MCF 10A (cell line): ENCODE data around the gene YIPF4. TPM values are rescaled to one million over a fixed set of nuclear protein-coding genes. Genes with fewer than 3 reads are reported as not detected.

Experiments used
- BruUV-seq: library from RNA; stranded (reverse); fragments of 400-500 nt; replicated peaks from 2 replicates; lab custom pipeline; 2021; lab: Mats Ljungman, UMichigan
- CTCF ChIA-PET: fragments of 300-600 bp; sonication (Branson Sonifier 250); formaldehyde crosslinking; extraction: SDS; loops from one replicate; lab custom pipeline; 2021; ENCODE audit warnings: antibody characterized with exemption, inconsistent platforms; lab: Yijun Ruan, JAX
- POLR2A ChIA-PET: fragments of 300-600, 350-650 bp; sonication (Branson Sonifier 250); formaldehyde crosslinking; extraction: SDS; loops from one replicate; lab custom pipeline; 2020; ENCODE audit warnings: antibody characterized with exemption, inconsistent platforms; lab: Yijun Ruan, JAX
- DNase-seq: peaks from one replicate; pipeline ENCODE4 v3.0.0-alpha.2; 2018; ENCODE audit not compliant: unreplicated experiment
- H3K27ac Mint-ChIP-seq: one replicate; pipeline ENCODE4 v1.8.0; 2022; ENCODE audit warnings: mild to moderate bottlenecking, low read depth, mixed read lengths; ENCODE audit not compliant: unreplicated experiment
- H3K27me3 Mint-ChIP-seq: one replicate; pipeline ENCODE4 v1.8.0; 2022; ENCODE audit warnings: mixed read lengths; ENCODE audit not compliant: insufficient read depth, unreplicated experiment
- H3K36me3 Mint-ChIP-seq: one replicate; pipeline ENCODE4 v1.8.0; 2022; ENCODE audit warnings: mild to moderate bottlenecking, moderate library complexity, mixed read lengths; ENCODE audit not compliant: insufficient read depth, unreplicated experiment
- H3K4me1 Mint-ChIP-seq: one replicate; pipeline ENCODE4 v1.8.0; 2022; ENCODE audit warnings: mixed read lengths; ENCODE audit not compliant: insufficient read depth, unreplicated experiment
- H3K4me3 Mint-ChIP-seq: one replicate; pipeline ENCODE4 v1.8.0; 2022; ENCODE audit warnings: mild to moderate bottlenecking, moderate library complexity, mixed read lengths; ENCODE audit not compliant: unreplicated experiment
- H3K9me3 Mint-ChIP-seq: one replicate; pipeline ENCODE4 v1.8.0; 2022; ENCODE audit warnings: mixed read lengths; ENCODE audit not compliant: unreplicated experiment
- CTCF ChIP-seq: fragments of 200-600 bp; IDR thresholded peaks from one replicate; pipeline ENCODE4 v1.8.0; 2022; ENCODE audit warnings: antibody characterized with exemption, mild to moderate bottlenecking; ENCODE audit not compliant: unreplicated experiment
- intact Hi-C: fragments of 100-400 bp; cut with micrococcal nuclease; formaldehyde crosslinking; loops from 2 replicates; pipeline ENCODE4 v1.14.1; 2022
- total RNA-seq: library from RNA; stranded (reverse); gene quantifications from 2 replicates; pipeline ENCODE4 v1.2.3, GENCODE V29; 2022

Gene YIPF4
- total RNA-seq, 1 experiment from 2014 or later: 67.6 TPM

GRCh38 chr2:32278478-32278853 is 762 bp downstream of the YIPF4 start:
- TSS peak; percentile 40 for BruUV-seq
- Mint-ChIP-seq H3K27me3 (no peaks in the 10 kb centered on the region), H3K27ac (peak overlapping the region; percentile 99), H3K4me3 (peak overlapping the region; percentile 89), H3K9me3 (peaks cover 7% of the 10 kb centered on the region), H3K4me1 (peaks cover 6% of the 10 kb centered on the region), H3K36me3 (peaks cover 39% of the 10 kb centered on the region)
- no peak for TF ChIP-seq CTCF
- CTCF ChIA-PET: no interaction called here
- peak; percentile 1 for DNase-seq
- POLR2A ChIA-PET: interaction anchor here (0.6 to 2.3 kb wide), 9 partner anchors 9 to 112 kb away, joined by 3 to 23 read pairs (median 7); partner anchors contain the start of gene SLC30A6
- intact Hi-C loops: no loop called here

DNA sequence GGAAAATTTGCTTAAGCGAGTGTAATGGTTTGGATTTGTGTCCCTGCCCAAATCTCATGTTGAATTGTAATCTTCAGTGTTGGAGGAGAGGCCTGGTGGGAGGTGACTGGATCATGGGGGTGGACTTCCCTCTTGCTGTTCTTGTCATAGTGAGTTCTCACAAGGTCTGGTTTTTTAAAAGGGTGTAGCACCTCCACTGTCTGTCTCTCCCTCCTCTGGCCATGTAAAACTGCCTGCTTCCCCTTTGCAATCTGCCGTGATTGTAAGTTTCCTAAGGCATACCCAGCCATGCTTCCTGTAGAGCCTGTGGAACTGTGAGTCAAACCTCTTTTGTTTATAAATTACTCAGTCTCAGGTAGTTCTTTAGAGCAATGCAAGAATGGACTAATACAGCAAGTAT is 6.6 kb downstream of the YIPF4 start:
- H3K36me3 Mint-ChIP-seq: peaks cover 60% of the 10 kb centered on the region
- intact Hi-C loops: no loop called here
- H3K4me1 Mint-ChIP-seq: peaks cover 30% of the 10 kb centered on the region
- peak overlapping the region; percentile 36 for H3K4me3 Mint-ChIP-seq
- peaks cover 7% of the 10 kb centered on the region for H3K9me3 Mint-ChIP-seq
- ChIA-PET CTCF (no interaction called here), POLR2A (no interaction called here)
- H3K27me3 Mint-ChIP-seq: no peaks in the 10 kb centered on the region
- BruUV-seq: no TSS peak
- no peak for TF ChIP-seq CTCF
- H3K27ac Mint-ChIP-seq: peak overlapping the region; percentile 44
- DNase-seq: peak; percentile 36

DNA sequence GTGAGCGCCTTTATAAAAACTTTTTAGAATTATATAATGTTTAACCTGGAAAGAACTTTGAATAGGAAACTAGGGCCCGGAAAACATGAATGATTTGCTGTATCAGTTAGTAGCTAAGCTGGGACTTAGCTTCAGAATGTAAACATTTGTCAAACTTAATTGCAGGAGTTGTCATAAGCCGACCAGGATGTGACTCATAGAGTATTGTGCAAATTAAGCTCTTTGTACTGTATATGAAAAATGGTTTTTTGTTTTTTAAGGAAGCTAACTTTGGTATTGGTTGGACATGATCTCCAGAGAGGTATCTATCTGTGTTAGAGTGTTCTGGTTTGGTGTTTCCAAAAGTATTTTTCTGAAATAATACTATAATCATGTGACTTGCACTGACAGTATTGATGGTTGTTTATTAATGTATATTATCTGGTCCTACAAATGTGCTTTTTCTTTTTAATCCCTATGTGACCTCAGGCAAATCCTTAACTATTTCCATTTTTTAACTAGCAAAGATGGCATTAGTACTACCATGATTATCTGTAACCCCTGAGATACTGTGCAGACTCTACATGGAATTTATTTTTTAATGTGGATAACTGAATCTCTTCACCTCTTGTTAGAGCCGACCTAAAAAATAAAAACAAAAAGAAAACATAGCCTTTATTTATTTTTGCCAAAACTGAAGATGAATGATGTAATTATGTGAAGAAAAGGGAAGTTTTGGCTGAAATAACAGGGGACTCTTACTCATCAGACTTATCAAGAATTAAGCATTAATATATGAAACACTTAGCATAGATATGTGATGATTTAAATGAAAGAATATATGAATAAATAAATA is 11.7 kb downstream of the YIPF4 start:
- ChIA-PET CTCF (no interaction called here), POLR2A (interaction anchor here (0.9 to 2.8 kb wide), 3 partner anchors 10 to 25 kb away, joined by 3 to 23 read pairs (median 5); no protein-coding TSS in a partner anchor)
- H3K4me1 Mint-ChIP-seq: peaks cover 20% of the 10 kb centered on the region
- DNase-seq: peak; percentile 85
- intact Hi-C loops: no loop called here
- H3K36me3 Mint-ChIP-seq: peaks cover 43% of the 10 kb centered on the region
- no peaks in the 10 kb centered on the region for H3K27me3 Mint-ChIP-seq
- no peaks in the 10 kb centered on the region for H3K9me3 Mint-ChIP-seq
- H3K27ac Mint-ChIP-seq: peak overlapping the region; percentile 54
- peak overlapping the region; percentile 14 for H3K4me3 Mint-ChIP-seq
- BruUV-seq: TSS peak; percentile 80
- no peak for TF ChIP-seq CTCF

- Mint-ChIP-seq H3K27ac (peak overlapping the region; percentile 54), H3K4me3 (no peak overlapping the region), H3K27me3 (no peaks in the 10 kb centered on the region), H3K36me3 (peaks cover 45% of the 10 kb centered on the region), H3K9me3 (no peaks in the 10 kb centered on the region), H3K4me1 (peaks cover 14% of the 10 kb centered on the region)
- intact Hi-C loops: no loop called here
- no peak for TF ChIP-seq CTCF
- POLR2A ChIA-PET: interaction anchor here (1.0 to 2.8 kb wide), 4 partner anchors 8 to 58 kb away, joined by 3 to 23 read pairs (median 5); no protein-coding TSS in a partner anchor
- CTCF ChIA-PET: interaction anchor here (0.6 to 0.9 kb wide), 2 partner anchors 8 to 46 kb away, joined by 3 to 4 read pairs; no protein-coding TSS in a partner anchor
- DNase-seq: no peak
- no TSS peak for BruUV-seq
Measured at GRCh38 chr2:32290000-32290339, 12.3 kb downstream of the YIPF4 start.
